NCI-H1694 (cell line): ENCODE measurements around the gene MTOR.

Source experiments
- DNase-seq: peaks from one replicate; lab custom pipeline; 2025; lab: John Stamatoyannopoulos, UW

The MTOR gene

DNA sequence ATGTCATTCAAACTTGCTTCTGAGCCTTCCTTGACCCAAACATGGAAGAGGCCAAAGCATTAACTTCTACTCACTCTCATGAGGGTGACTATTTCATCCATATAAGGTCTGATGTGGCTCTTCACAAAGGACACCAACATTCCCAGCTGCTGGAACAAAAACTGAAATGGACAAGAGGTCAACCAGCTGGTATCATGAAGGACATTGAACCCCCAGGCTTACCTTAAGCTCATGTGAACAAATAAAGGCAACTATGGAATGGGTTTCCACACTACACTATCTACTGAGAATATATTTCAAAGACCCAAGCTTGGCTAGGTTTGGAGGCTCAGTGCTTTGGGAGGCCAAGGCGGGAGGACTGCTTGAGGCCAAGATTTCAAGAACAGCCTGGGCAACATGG, 46.3 kb downstream of the MTOR start:
- no peak for DNase-seq

DNA sequence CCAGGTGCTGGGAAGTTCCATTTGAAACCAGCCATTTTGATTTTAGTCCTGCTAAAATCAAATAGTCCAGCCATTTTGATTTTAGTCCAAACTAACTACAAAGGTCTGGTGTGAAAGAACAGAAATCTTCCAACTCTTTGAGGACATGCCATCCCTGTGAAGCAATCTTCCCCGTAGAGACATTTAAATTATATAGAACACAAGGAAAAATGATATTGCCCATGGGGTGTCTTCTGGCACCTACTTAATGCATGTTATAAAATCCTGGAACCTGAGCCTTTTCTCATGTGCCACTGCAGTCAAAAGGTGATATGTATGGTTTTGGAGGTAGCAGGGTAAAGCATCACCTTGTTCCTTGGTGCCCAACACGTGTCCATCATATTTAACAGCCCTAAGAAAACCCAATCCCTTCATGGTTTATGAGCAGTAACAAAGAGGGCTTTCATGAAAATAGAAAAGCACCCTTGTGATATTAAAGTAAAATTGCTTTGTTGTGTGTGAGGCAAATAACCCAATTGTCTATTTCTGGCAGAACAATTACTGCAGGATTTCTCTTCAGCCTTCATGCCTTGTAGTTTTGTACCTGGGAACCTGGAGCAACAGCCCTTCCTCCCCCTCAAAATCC, 46.9 kb downstream of the MTOR start:
- DNase-seq, result no peak

DNA sequence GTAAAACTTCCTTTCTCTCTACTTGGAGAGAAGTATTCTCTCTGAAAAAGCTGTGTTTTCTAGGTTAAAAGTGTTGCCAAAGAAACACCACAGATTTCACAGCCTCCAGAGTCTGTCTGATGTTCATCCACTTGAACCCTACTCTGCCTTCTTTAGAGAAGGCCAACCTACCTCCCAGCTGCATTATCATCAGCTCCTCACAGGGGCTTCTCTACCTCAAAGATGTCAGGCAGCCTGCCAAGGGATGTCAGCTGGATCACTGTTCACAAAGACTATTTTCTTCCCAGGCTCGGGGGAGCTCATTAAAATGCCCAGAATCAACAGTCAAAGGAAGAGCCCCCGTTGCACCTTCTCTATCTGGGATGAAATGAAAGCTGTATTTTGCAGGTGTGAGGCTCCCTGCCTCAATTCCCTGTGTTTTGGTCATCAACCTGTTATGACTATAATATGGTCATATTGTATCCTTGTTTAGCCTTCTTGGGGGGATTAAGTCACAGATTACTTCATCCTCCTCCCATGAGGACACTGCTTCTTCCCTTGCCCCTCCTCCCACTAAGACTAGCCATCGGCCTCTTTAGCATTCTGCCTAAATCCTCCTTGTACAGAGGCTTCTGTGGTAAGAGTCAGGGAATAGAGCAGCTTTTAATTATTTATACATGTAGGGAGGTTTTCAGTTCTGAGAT, 47.5 kb downstream of the MTOR start:
- DNase-seq, result no peak

DNA sequence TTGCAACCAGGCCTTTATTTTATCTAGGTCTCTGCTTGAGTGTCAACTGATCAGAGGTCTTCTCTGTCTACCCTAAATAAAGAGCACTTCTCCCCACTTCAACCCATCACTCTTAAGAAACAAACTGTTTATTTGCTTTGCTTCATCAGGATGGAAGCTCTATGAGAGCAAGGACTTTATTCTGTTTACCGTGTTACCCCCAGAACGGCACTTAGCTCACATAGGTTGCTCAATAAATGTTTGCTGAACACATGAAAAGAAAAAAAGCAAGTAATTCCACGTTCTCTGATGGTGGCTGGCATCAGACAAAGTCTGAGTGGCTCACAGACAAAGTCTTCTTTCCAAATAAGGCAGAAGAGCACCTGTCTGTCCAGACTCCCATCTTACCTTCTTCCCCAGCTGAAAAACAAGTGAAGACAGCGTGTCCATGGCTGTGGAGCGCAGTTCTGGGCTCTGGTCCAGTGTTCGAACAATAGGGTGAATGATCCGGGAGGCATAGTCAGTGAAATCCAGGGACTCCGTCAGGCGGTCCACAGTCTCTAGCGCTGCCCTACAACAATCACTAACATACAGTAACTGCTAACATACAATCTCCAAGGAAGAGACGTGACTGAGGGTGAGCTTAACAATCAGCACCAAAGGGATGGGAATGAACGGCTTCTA, 50.3 kb downstream of the MTOR start:
- DNase-seq, result no peak

DNA sequence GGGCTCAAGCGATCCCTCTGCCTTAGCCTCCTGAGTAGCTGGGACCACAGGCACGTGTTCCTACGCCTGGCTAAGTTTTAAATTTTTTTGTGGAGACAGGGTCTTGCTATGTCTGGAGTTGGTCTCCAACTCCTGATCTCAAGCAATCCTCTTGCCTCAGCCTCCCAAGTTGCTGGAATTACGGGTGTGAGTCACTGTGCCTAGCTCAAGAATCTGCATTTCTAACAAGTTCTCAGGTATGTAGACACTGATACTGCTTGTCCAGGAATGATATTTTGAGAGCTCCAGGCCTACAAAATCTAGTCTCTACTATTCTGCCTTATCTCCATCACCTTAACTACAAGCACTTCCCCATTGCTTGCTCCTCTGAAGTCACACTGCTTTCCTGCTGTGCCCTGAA, 50.9 kb downstream of the MTOR start:
- DNase-seq, result no peak

DNA sequence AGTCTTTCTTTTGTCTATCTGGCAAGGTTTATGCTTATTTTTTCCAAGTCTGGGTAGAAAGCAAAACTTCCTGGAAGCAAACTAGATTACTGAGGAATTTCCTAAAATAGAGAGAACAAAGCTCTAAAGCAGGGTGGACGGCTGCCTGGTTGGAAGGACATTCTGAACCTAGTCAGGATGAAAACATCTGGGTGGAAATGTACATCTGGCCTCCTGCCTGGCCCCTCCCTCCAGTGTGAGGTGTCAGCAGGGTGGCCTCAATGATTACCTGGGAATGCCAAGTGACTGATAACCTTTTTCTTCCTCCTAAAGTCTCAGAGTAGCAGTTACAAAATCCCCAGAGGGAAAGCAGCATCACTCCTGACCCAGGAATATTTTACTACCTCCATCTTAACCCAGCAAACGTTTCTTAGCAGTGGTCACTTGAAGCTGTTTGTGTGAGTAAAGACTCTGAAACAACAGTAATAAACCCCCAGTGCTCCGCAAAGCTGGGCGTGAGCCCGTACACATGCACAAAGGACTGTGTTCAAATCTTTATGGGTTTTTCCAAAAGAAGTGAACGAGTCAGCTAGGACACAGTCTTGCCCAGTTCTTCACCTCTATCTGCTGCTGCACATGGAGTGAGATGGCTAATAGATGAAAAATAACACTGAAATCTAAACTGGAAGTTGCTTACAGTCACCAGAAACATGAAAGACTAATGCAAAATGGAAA, 54.3 kb downstream of the MTOR start:
- no peak for DNase-seq

DNA sequence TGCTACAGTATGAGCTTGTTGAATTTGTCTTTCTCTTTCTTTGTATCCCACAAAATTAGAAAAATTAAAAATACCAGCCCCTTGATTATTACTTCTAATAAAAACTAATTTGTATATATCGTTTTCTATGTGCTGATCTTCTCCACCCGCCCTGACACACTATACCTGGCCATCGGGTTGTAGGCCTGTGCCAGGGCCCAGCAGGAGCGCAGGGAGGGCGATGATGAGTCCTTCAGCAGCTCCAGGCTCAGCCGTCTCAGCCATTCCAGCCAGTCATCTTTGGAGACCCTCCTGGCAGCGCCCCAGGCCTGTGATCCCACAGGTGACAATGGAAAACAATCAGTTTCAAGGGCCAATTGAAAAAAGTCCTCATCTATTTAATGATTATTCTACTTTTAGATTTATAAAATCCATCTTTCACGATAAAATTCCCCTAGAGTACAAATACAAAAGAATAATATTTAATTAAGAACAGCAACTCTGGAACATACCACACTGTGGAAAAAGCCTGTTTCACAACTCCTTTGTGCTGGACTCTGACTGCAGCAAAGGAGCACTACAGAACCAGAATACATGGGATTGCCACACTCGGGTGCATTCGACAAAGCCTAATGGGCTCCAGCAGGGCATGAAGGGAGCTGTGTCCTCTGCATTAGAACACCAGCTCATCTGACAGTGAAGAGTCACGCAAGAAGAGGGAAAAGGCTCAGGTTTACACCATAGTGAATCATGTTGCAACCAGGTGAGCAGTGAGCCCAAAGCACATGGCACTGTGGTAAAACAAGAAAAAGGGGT, 57.8 kb downstream of the MTOR start:
- DNase-seq, result no peak

DNA sequence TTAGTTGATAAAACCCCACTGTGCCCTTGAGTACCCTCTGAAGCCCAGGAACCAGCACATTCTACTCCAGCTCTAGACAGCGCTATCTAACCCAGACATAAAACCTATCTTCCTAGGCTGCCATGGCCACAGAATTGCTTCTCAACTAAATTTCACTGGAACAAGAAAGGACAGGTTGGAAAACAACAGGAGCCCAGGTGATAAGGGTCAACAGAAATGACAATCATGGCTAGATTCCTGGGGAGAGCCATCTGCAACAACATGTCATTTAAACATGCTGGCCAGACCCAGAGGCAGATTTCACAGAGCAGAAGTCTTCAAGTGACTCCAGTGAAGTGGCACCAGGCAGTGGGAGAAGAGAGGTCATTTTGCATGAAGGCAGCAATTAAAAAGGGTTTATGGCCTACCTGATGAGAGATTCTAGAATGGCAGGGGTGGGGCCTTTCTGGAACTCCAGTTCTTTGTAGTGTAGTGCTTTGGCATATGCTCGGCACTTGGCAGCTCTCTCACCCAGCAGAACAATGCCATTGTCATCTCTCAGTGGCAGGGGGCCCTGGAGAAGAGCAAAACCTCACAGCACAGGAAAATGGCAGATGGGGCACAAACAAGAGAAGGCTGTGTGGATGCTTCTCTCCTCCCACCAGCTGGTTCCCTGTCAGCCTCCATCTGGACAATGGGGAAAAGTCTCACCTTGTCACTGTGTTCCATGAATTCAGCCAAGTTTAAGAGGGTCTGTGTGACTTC, 63.3 kb downstream of the MTOR start:
- DNase-seq, result peak; percentile 81

DNA sequence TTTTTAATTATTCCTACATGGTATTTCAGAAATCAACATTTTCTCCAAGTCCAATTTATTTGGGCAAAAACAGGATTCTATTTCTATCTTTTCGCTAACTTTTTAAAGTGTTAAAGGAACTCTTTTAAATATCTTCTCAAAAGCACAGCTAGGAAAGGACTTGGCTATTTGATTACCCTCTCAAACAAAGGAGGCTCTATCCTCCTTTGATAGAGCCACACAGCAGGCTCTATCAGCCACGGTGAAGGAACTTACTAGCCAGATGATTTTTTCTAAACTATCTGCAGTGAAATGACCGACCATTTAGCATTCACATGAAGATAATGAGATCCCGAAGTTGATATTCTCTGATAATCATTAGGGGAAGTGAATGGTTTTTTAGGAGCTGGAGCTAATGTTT, 64.1 kb downstream of the MTOR start:
- no peak for DNase-seq

DNA sequence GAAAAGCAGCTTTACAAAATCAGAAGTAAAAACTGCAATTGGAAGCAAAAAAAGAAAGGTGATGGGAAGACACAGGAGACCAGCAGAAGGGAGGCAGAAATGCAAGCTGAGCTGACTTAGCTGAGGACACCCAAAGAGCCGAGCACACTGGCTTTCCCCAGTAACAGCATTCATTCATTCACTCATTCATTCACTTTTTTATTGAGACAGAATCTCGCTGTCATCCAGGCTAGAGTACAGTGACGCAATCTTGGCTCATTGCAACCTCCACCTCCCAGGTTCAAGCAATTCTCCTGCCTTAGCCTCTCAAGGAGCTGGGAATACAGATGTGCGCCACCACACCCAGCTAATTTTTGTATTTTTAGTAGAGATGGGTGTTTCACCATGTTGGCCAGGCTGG, 65.0 kb downstream of the MTOR start:
- DNase-seq, result no peak

DNA sequence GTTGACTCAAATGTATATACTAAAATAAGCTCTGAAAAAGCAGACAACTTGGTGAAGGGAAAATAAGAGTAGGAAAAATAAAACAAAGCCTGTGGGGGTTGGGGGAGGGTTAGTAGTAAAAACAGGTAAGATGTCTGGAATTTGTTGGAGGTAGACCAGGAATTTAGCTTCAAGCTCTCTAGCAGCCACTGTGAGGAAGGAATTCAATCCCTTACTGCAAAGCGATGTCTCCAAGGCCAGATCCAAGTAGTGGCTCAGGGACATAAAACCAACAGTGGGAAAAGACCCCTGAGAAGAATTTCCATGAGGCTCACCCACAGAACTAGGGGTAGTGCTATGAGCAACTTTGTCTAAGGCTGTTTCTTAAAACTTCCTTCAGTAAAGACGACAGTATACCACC, 65.4 kb downstream of the MTOR start:
- no peak for DNase-seq

DNA sequence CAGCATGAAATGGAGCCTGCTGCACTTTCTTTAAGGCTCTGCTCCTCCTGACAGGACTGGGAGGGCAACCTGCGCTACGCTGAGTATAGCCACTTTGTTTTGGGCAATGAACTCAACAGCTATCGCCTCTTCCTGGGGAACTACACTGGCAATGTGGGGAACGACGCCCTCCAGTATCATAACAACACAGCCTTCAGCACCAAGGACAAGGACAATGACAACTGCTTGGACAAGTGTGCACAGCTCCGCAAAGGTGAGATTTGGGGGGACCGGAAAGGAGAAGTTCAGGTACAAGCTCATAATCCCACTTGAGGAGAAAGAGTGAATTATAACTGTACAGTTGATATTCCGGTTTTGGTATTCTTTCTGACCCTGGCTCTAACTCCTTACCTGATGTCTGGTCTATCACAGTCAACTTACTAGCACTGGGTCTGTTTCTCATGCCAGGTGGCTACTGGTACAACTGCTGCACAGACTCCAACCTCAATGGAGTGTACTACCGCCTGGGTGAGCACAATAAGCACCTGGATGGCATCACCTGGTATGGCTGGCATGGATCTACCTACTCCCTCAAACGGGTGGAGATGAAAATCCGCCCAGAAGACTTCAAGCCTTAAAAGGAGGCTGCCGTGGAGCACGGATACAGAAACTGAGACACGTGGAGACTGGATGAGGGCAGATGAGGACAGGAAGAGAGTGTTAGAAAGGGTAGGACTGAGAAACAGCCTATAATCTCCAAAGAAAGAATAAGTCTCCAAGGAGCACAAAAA, 67.8 kb downstream of the MTOR start:
- no peak for DNase-seq

DNA sequence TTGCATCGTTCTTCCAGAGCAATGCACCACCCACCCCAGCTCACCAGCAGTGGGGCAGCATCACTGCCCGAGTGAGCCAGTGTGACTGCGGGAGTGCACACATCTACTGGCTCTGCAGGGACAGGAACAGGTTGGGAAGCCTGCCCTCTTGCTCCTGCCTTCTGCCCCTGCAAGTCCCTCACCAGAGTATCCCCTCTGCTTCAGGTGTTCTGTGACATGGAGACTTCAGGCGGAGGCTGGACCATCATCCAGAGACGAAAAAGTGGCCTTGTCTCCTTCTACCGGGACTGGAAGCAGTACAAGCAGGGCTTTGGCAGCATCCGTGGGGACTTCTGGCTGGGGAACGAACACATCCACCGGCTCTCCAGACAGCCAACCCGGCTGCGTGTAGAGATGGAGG, 69.0 kb downstream of the MTOR start:
- no peak for DNase-seq

DNA sequence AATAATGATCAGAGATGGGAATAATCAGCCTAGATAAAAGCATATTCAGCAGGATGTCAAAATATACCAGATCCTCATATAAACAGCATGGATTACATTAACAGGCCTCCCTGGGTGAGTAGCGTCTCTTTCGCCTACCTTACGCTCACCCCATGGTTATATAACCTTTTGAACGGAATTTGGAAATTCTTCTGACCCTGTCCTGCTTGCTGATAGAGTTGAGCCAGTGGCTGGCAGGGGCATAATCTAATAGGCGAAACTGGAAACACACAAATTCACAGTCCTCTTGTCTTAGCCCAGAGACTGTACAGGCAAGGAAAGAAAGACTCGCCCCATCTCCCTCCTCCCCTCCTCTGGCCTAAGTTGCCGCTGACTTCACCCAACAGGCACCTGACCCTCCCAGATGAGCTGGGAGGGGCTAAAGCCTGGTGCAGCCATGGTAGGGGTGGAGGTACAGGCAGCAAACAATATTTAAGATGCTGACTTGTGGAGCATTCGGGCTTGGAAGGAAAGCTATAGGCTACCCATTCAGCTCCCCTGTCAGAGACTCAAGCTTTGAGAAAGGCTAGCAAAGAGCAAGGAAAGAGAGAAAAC, 73.4 kb downstream of the MTOR start, which contains the start of gene ANGPTL7:
Gene ANGPTL7 (plus strand): TSS at position 498 of the 594 bp plus-strand sequence. CDS start 225 bp downstream, outside the sequence.
- DNase-seq, result no peak

DNA sequence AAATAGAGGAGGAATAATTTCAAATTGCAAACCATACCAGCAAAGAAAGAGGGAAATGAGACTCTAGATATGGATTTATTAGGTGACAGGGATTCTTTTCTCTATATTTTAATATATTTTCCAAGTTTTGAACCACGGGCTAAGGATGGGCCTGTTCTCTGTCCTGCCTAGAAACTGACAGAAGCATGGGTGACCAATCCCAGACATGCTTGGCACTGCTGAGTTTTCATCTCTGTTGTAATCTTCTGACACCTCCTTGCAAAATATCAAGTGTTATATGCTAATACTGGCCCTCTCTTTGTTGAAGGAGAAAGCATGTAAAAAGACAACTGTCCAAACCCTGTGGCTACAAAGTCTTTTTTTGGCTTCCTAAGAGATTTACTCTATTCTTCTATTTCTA, 74.0 kb downstream of the MTOR start:
- no peak for DNase-seq

DNA sequence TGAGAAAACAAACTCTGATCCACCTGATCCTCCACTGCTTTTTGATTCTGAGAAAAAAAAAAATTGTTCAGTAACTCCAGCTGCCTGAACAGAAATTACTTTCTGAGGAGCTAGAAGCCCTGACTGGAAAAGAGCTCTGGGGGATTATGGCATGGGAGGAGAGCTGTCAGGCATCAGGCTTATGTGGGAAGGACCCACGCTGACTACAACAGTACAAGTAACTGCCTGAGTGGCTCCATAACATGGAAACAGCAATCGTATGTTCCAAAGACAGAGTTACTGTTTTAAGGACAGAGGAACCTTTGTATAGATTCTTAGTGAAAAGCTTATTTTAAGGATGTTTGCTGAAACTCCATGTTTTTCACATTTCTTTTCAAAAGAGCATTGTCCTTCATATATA, 74.4 kb downstream of the MTOR start:
- DNase-seq, result no peak

DNA sequence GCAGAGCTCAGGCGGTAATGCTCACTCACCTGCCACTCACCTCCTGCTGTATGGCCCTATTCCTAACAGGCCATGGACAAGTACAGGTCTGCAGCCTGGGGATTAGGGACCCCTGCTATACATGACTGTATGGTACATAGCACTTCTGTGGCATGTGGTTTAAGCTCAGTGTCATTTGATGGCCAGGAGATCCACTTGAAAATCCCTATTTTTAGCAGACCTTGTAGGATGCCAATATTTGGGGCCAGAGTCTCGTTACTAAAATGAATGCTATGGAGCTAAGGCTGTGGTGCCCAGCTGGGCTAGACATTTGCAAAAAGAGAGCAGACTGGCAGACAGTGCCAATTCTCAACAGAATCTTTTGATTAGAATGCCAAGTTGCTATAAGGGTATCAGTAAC, 74.9 kb downstream of the MTOR start:
- no peak for DNase-seq

DNA sequence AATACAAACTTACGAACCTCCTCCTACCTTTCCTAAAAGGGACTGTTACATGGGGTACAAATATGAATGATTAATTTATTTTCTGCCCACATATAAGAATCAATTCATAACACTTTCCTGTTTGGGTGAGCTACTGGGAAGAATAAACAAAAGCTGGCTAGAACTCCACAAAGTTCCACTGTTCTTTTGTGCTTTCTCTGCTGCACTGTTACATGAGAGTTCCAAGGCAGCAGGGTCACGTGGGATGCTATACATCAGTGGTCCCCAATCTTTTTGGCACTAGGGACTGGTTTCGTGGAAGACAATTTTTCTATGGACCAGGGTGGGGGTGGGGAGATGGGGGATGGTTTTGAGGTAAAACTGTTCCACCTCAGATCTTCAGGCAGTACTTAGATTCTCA, 75.4 kb downstream of the MTOR start:
- no peak for DNase-seq

DNA sequence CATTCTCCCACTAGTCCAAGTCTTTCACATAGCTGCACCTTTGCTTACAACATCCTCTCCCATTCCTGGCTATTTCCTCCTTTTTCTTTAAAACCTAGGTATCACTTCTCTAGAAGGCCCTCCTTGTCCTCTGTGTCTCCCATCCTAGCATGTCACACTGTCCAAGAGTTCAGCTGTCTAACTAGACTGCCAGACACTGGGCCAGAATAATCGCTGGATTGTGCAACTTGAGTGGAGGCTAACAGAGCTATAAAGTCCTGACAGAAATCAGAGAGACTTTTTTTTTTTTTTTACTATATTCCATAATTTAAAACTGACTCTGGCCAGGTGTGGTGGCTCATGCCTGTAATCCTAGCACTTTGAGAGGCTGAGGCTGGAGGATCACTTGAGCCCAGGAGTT, 77.4 kb downstream of the MTOR start:
- no peak for DNase-seq

DNA sequence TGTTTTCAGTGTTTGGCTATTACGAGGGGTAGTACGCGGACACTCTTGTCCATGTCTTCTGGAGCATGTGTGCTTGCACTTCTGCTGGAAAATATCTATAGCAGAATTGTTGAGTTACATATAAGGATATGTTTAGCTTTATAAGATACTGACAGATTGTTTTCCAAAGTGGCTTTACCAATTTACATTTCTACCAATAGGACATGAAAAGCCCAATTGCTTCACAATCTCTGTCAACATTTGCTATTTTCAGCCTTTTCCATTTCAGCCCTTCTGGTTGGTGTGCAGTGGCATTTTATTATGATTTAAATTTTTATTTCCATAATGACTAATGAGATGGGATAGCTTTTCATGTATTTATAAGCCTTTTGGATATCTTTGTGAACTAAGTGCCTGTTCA, 79.5 kb downstream of the MTOR start:
- no peak for DNase-seq
